BLaER1 (cell line): ENCODE measurements around the gene TRIM23.

Experiments used
- H3K27ac ChIP-seq: shearing (Covaris generic); formaldehyde crosslinking; 2 replicates; pipeline ENCODE4 v1.8.1; 2022
- H3K27me3 ChIP-seq: shearing (Covaris generic); formaldehyde crosslinking; 2 replicates; pipeline ENCODE4 v1.8.1; 2022
- H3K36me3 ChIP-seq: shearing (Covaris generic); formaldehyde crosslinking; 2 replicates; pipeline ENCODE4 v1.8.1; 2022
- H3K4me1 ChIP-seq: shearing (Covaris generic); formaldehyde crosslinking; 2 replicates; pipeline ENCODE4 v1.8.1; 2022
- H3K4me2 ChIP-seq: shearing (Covaris generic); formaldehyde crosslinking; 2 replicates; pipeline ENCODE4 v1.8.1; 2022
- H3K4me3 ChIP-seq: shearing (Covaris generic); formaldehyde crosslinking; 2 replicates; pipeline ENCODE4 v1.8.1; 2022
- H3K9ac ChIP-seq: shearing (Covaris generic); formaldehyde crosslinking; 2 replicates; pipeline ENCODE4 v1.8.1; 2022
- H3K9me3 ChIP-seq: shearing (Covaris generic); formaldehyde crosslinking; 2 replicates; pipeline ENCODE4 v1.8.1; 2022
- H4K20me1 ChIP-seq: shearing (Covaris generic); formaldehyde crosslinking; 2 replicates; pipeline ENCODE4 v1.8.1; 2022
- Cebpa-rat ChIP-seq: shearing (Covaris generic); IDR thresholded peaks from 2 replicates; pipeline ENCODE4 v1.8.1; 2022

Gene TRIM23

DNA sequence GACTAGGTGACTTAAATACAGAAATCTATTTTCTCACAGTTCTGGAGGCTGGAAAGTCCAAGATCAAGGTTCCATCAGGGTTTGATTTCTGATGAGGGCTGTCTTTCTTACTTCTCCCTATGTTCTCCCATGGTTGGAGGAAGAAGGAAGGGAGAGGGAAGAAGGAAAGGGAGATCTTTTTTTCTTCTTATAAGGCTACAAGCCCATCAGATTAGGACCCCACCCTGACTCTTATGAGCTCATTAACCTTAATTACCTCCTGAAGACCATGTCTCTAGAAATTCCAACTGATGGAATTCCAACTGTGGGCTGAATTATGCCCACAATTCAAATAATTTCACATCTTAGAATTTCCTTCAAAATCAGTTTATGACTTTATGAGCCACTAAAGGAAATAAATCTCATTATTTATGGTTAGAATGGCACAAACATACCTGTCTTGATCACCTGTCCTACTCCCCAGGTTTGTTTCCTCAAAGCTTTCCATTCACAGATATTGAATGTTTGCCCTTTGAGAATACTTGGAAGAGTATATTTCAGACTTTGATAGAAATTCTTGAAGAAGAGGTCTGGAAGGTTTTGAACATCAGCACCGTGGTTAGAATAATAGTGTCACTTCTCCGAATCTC lies 53.4 kb downstream of the TRIM23 start:
- Histone ChIP-seq H3K36me3 (peaks cover 49% of the 10 kb centered on the region), H3K27me3 (no peaks in the 10 kb centered on the region)
- TF ChIP-seq Cebpa-rat: no peak

DNA sequence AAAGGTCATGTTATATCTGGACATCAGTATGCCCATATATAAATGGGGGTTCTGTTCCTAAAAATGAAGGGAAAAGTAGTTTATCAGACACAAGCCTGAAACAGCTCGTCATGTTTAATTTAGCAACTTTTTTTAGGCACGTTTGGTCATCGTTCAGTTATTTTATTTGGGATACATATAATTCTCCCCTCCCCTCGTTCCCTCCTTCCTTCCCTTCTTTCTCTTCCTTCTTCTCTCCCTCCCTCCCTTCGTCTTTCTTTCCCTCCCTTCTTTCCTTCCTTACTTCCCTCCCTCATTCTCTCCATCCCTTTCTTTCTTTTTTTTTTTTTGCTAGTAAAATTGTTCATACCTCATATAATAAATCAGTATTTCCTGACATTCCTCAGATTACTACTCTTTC lies 57.6 kb downstream of the TRIM23 start:
- no peak for TF ChIP-seq Cebpa-rat
- no peaks in the 10 kb centered on the region for H3K9me3 ChIP-seq
- no peak overlapping the region for H3K27ac ChIP-seq
- H3K4me1 ChIP-seq: peaks cover 30% of the 10 kb centered on the region
- H3K36me3 ChIP-seq: peaks cover 16% of the 10 kb centered on the region
- H3K4me2 ChIP-seq: no peak overlapping the region
- H3K27me3 ChIP-seq: no peaks in the 10 kb centered on the region
- peaks cover 5% of the 10 kb centered on the region; the same call in 1 of the 2 replicates for H4K20me1 ChIP-seq
- H3K9ac ChIP-seq: no peak overlapping the region
- H3K4me3 ChIP-seq: no peak overlapping the region

More for the DNA sequence above, 53.4 kb downstream of the TRIM23 start:
- no peaks in the 10 kb centered on the region for H3K9me3 ChIP-seq
- H3K9ac ChIP-seq: no peak overlapping the region
- H3K4me3 ChIP-seq: no peak overlapping the region
- no peak overlapping the region for H3K27ac ChIP-seq
- no peak overlapping the region for H3K4me2 ChIP-seq
- no peaks in the 10 kb centered on the region; the same call in 1 of the 2 replicates for H4K20me1 ChIP-seq
- H3K4me1 ChIP-seq: no peaks in the 10 kb centered on the region

DNA sequence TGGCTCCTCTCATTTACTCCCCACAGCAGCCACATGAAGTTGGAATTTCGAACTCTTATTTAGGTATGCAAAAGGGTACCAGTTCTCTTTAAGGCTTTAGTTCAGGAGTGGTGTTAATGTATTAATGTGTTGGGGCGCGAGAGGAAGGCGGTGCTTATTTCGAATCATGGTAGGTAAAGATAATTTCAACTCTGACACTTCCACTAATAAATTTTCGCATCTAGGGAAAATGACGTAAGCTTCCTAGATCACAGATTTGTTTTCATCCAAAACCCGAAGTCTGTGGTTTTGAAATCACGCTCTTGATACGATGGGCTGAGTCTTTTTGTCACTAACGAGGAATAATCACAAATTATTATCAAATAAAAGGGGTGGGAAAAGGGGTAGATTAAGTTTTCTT lies 60.4 kb downstream of the TRIM23 start:
- Histone ChIP-seq H3K4me3 (peak overlapping the region; percentile 79), H3K27me3 (no peaks in the 10 kb centered on the region), H3K4me2 (peak overlapping the region; percentile 86), H3K27ac (peak overlapping the region; percentile 83), H3K4me1 (peaks cover 36% of the 10 kb centered on the region), H3K36me3 (peaks cover 10% of the 10 kb centered on the region), H3K9me3 (no peaks in the 10 kb centered on the region), H4K20me1 (0 out of 2 replicates have a peak, but pooled peaks cover 5% of the 10 kb centered on the region), H3K9ac (peak overlapping the region; percentile 88)
- no peak for TF ChIP-seq Cebpa-rat

DNA sequence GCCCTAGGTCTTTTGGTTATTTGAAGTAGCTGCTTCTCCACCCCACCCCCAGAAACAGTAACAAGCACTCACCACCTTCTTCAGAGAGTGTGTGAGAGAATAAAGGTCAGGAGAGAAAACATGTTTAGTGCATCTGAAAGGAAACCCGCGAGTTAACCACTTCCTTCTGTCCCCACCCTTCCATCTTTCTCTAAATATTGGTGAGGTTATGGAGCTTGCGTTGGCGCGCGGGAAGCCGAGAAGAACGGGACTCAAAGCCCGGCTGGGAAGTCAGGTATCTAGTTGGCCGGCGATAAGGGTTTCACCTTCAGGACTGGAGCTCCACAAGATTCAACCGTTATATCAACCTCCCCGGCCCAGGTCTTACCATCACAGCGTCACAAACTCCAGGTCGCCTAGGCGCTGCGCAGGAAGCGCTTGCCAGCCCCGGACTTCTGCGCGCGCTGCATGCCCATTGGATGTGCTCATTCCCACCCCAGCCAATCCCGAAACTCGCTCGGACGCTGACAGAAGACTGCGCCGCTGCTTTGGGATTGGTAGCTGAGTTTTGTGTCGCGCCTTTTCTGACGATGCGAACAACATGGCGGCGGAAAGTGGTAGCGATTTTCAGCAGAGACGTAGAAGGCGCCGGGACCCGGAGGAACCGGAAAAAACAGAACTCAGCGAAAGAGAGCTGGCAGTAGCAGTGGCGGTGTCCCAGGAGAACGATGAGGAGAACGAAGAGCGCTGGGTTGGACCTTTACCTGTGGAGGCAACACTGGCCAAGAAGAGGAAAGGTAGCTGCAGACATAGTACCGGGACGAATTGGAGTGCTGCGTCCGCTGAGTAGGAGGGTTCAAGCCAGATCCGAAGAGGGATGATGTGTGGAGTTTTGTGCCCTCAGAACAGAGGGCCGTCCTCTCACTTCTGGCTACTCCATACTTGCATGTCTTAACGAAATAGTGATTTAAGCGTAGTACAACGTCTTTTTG lies 61.1 kb downstream of the TRIM23 start, which contains the start of the genes CENPK and PPWD1:
Gene CENPK (minus strand): TSS at position 438 of the 971 bp plus-strand sequence. CDS start 8,261 bp downstream, outside the sequence.
Gene PPWD1 (plus strand): TSS at position 566 of the 971 bp plus-strand sequence. CDS start 15 bp downstream, at position 581.
- no peak for TF ChIP-seq Cebpa-rat
- Histone ChIP-seq H4K20me1 (0 out of 2 replicates have a peak, but pooled peaks cover 5% of the 10 kb centered on the region), H3K4me2 (peak within 1 kb of the TSS; percentile 86), H3K4me3 (peak within 1 kb of the TSS; percentile 79), H3K36me3 (peaks cover 18% of the 10 kb centered on the region), H3K9ac (peak within 1 kb of the TSS; percentile 88), H3K27me3 (no peaks in the 10 kb centered on the region), H3K4me1 (peaks cover 36% of the 10 kb centered on the region), H3K9me3 (no peaks in the 10 kb centered on the region), H3K27ac (peak within 1 kb of the TSS; percentile 83)

DNA sequence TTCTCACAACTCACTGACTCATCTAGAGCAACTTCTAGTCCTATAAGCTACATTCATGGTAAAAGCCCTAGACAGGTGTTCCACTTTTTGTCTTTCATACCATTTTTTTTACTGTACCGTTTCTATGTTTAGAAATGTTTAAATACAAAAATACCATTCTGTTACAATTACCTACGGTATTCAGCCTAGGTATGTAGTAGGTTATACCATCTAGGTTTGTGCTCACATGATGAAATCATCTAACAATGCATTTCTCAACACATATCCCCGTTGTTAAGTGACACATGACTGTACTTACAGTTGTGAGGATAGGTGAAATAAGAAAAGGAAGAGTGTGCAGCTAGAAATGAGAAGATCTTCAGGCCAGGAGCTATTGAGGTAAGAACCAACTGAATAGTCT lies 67.4 kb downstream of the TRIM23 start:
- Histone ChIP-seq H3K27ac (no peak overlapping the region), H3K27me3 (no peaks in the 10 kb centered on the region), H3K4me1 (peaks cover 8% of the 10 kb centered on the region), H4K20me1 (no peaks in the 10 kb centered on the region), H3K36me3 (peaks cover 66% of the 10 kb centered on the region), H3K9me3 (no peaks in the 10 kb centered on the region), H3K4me2 (no peak overlapping the region), H3K4me3 (no peak overlapping the region), H3K9ac (no peak overlapping the region)
- no peak for TF ChIP-seq Cebpa-rat

DNA sequence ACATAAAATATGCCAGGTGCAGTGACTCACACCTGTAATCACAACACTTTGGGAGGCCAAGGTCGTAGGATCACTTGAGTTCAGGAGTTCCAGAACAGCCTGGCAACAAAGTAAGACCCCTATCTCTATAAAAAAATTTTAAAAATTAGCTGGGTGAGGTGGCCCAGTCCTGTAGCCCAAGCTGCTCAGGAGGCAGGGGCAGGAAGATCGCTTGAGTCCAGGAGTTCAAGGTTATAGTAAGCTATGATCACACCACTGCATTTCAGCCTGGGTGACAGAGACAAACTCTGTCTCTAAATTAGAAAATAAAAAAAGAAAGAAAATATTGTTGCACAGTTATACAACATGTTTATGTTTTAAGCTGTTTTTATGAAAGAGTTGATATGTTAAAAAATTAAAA lies 68.0 kb downstream of the TRIM23 start:
- H3K9me3 ChIP-seq: no peaks in the 10 kb centered on the region
- H3K4me1 ChIP-seq: peaks cover 3% of the 10 kb centered on the region
- no peak overlapping the region for H3K4me2 ChIP-seq
- H3K4me3 ChIP-seq: no peak overlapping the region
- no peak for TF ChIP-seq Cebpa-rat
- no peak overlapping the region for H3K27ac ChIP-seq
- H3K27me3 ChIP-seq: no peaks in the 10 kb centered on the region
- no peaks in the 10 kb centered on the region for H4K20me1 ChIP-seq
- no peak overlapping the region for H3K9ac ChIP-seq
- H3K36me3 ChIP-seq: peaks cover 70% of the 10 kb centered on the region

DNA sequence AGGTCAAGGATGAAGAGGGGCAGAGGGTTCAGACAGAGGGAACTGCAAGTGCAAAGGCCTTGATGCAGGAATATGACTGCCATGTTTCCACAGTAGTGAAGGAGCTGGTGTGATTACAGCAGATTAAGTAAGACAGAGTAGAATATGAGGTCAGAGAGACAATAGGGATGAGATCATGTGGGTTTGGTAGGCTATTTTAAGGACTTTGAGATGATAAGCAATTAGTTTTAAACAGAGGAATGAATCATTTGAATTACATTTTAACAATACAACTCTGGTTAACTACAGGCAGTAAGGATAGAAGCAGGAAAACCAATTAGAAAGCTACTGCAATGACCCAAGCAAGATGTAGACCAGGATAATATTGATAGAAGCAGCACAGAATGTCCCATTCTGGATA lies 68.8 kb downstream of the TRIM23 start:
- Histone ChIP-seq H3K4me3 (no peak overlapping the region), H3K36me3 (peaks cover 77% of the 10 kb centered on the region), H3K27me3 (no peaks in the 10 kb centered on the region), H3K9me3 (no peaks in the 10 kb centered on the region), H3K4me1 (no peaks in the 10 kb centered on the region), H3K27ac (no peak overlapping the region), H3K4me2 (no peak overlapping the region), H3K9ac (no peak overlapping the region), H4K20me1 (no peaks in the 10 kb centered on the region)
- no peak for TF ChIP-seq Cebpa-rat

DNA sequence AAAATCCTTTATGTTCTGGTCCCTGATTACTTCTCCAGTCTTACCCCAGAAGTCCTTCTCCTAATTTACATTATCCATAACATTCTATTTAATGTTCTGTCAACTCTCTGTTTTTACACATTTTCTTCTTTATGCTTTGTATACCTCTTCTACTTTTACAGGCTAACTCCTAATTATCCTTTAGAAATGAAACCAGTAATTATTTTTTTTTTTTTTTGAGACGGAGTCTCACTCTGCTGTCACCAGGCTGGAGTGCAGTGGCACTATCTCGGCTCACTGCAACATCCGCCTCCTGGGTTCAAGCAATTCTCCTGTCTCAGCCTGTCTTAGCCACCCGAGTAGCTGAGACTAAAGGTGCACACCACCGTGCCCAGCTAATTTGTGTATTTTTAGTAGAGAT lies 70.2 kb downstream of the TRIM23 start:
- Histone ChIP-seq H3K4me2 (no peak overlapping the region), H3K4me3 (no peak overlapping the region), H3K27ac (no peak overlapping the region), H4K20me1 (no peaks in the 10 kb centered on the region), H3K9me3 (no peaks in the 10 kb centered on the region), H3K27me3 (no peaks in the 10 kb centered on the region), H3K4me1 (no peaks in the 10 kb centered on the region), H3K9ac (no peak overlapping the region), H3K36me3 (peaks cover 88% of the 10 kb centered on the region)
- TF ChIP-seq Cebpa-rat: no peak

DNA sequence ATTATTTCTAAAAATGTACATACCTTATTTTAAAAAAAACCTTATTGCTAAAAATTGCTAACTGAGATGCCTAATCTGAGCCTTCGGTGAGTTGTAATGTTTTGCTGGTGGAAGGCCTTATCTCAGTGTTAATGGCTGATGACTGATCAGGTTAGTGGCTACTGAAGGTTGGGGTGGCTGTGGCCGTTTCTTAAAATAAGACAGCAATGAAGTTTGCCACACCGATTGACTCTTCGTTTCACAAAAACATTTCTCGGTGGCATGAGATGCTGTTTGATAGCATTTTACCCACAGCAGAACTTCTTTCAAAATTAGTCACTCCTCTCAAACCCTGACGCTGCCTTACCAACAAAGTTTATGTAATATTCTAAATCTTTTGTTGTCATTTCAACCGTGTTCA lies 75.9 kb downstream of the TRIM23 start:
- Histone ChIP-seq H3K27ac (no peak overlapping the region), H3K4me2 (no peak overlapping the region), H3K9ac (no peak overlapping the region), H4K20me1 (no peaks in the 10 kb centered on the region), H3K27me3 (no peaks in the 10 kb centered on the region), H3K36me3 (peaks cover 89% of the 10 kb centered on the region), H3K4me3 (no peak overlapping the region), H3K4me1 (no peaks in the 10 kb centered on the region), H3K9me3 (no peaks in the 10 kb centered on the region)
- TF ChIP-seq Cebpa-rat: no peak

DNA sequence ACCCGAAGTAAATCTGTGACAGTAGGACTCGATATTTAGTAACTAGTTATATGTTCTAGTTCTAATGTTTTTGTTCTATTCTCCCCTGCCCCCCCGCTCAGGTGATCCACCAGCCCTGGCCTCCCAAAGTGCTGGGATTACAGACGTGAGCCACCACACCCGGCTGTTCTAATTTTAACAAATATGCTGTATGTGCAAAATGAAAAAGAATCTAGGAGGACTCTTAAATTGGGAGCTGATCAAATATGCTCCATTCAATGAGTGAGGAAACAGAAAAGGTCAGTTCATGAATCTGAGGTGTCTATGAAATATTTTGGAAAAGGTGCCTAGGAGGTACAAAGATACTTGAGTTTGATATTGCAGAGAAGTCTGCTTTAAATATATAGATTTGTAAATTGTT lies 78.0 kb downstream of the TRIM23 start:
- no peaks in the 10 kb centered on the region for H3K27me3 ChIP-seq
- no peaks in the 10 kb centered on the region for H3K9me3 ChIP-seq
- no peaks in the 10 kb centered on the region for H3K4me1 ChIP-seq
- H3K27ac ChIP-seq: no peak overlapping the region
- peaks cover 95% of the 10 kb centered on the region for H3K36me3 ChIP-seq
- H4K20me1 ChIP-seq: no peaks in the 10 kb centered on the region
- no peak overlapping the region for H3K9ac ChIP-seq
- H3K4me3 ChIP-seq: no peak overlapping the region
- no peak for TF ChIP-seq Cebpa-rat
- H3K4me2 ChIP-seq: no peak overlapping the region
